ENCODE measurements around the gene AKAP13. TPM values are rescaled to one million over a fixed set of nuclear protein-coding genes. Genes with fewer than 3 reads are reported as not detected.

Gene AKAP13
- total and polyA plus RNA-seq, 5 experiments from 2014 or later, result 113 to 244 (median 131) TPM

DNA sequence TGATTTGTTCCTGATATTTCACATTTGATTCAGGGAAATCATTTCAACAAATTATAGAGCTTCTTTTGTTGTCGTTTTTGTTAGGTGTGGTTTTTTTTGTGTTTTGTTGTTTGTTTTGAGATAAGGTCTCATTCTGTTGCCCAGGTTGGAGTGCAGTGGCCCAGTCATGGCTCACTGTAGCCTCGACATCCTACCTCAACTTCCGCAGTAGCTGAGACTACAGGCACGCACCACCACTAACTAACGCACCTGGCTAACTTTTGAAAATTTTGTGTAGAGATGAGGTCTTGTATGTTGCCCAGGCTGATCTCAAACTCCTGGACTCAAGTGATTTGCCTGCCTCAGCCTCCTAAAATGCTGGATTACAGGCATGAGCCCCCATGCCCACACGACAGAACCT, 177.0 kb downstream of the AKAP13 start:
- ATAC-seq, result no peak
- H3K27ac Mint-ChIP-seq, result peak overlapping the region in 1 of 10 donors; percentile 40

DNA sequence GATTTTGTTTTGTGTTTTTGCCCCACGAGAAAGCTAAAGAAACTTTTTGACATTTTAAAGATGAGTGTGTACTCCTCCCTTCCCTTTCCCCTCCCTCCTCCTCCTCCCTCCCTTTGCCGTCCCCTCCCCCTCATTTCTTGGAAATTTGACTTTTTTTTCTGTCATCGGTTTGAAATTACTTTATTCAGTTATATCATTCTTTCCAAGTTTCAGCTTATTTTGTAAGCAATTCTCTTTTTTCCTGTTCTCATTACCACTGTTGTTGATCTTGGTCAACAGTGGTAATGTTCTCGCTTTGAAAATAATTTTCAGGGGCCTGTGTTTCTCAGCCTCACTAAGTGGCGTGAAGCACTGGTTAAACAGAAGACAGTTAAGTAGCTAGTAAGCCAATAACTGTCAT, 178.4 kb downstream of the AKAP13 start:
- ATAC-seq, result no peak
- no peaks in the 10 kb centered on the region for H3K9me3 Mint-ChIP-seq
- H3K36me3 Mint-ChIP-seq, result peaks cover 0 to 41% (median 5%) of the 10 kb centered on the region in 3 donors
- H3K27ac Mint-ChIP-seq, result peak overlapping the region in 1 of 10 donors; percentile 43
- no peak for DNase-seq
- no peak overlapping the region for H3K4me3 Mint-ChIP-seq
- POLR2A ChIA-PET, result interaction anchor here (1.6 kb wide), 1 partner anchor 23 kb away, joined by 5 read pairs; no protein-coding TSS in a partner anchor
- no peaks in the 10 kb centered on the region for H3K27me3 Mint-ChIP-seq
- peaks cover 15 to 66% (median 50%) of the 10 kb centered on the region in 4 donors for H3K4me1 Mint-ChIP-seq

More for the DNA sequence above, 177.0 kb downstream of the AKAP13 start:
- H3K4me1 Mint-ChIP-seq, result peaks cover 13 to 57% (median 46%) of the 10 kb centered on the region in 4 donors
- no peak overlapping the region for H3K4me3 Mint-ChIP-seq
- no peak for DNase-seq
- no peaks in the 10 kb centered on the region for H3K9me3 Mint-ChIP-seq
- H3K27me3 Mint-ChIP-seq, result no peaks in the 10 kb centered on the region
- H3K36me3 Mint-ChIP-seq, result peaks cover 0 to 40% (median 2%) of the 10 kb centered on the region in 3 donors
- POLR2A ChIA-PET, result no interaction called here

DNA sequence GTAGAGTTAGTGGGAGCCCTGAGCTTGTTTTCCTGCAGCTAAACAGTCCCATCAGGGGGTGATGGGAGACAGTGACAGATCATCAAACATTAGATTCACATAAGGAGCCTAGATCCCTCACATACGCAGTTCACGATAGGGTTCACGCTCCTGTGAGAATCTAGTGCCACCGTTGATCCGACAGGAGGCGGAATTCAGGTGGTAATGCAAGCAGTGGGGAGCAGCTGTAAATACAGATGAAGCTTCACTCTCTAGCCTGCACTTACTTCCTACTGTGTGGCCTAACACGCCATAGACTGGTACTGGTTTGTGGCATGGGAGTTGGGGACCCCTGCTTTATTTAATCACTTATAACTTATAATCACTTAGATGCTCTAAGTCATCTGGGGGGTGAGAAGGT, 179.1 kb downstream of the AKAP13 start:
- Mint-ChIP-seq H3K36me3 (peaks cover 0 to 39% (median 5%) of the 10 kb centered on the region in 3 donors), H3K27me3 (no peaks in the 10 kb centered on the region), H3K4me3 (no peak overlapping the region), H3K4me1 (peaks cover 15 to 61% (median 48%) of the 10 kb centered on the region in 4 donors), H3K9me3 (no peaks in the 10 kb centered on the region), H3K27ac (peak overlapping the region in 1 of 10 donors; percentile 8)
- no peak for ATAC-seq
- no peak for DNase-seq
- POLR2A ChIA-PET, result interaction anchor here (0.6 to 1.6 kb wide), 2 partner anchors 23 to 52 kb away, joined by 3 to 5 read pairs; no protein-coding TSS in a partner anchor

DNA sequence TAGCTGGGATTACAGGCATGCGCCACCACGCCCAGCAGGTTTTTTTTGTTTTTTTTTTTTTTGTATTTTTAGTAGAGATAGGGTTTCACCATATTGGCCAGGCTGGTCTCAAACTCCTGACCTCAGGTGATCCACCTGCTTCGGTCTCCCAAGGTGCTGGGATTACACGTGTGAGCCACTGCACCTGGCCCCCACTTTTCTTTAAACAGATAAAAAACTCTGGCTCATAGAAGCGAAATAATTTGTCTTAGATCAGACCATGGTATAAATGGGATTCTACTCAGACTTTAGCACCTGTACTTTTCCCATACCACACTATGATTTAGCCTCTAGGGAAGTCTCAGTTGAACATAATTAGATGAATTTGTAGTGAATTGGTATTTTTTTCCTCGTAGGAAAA, 182.4 kb downstream of the AKAP13 start:
- Mint-ChIP-seq H3K27ac (no peak overlapping the region), H3K27me3 (no peaks in the 10 kb centered on the region), H3K4me3 (no peak overlapping the region), H3K36me3 (peaks cover 0 to 31% (median 4%) of the 10 kb centered on the region in 3 donors), H3K9me3 (no peaks in the 10 kb centered on the region), H3K4me1 (peaks cover 9 to 38% (median 29%) of the 10 kb centered on the region in 4 donors)
- DNase-seq (no peak), ATAC-seq (no peak)
- POLR2A ChIA-PET, result interaction anchor here (0.7 kb wide), 1 partner anchor 118 kb away, joined by 3 read pairs; no protein-coding TSS in a partner anchor

DNA sequence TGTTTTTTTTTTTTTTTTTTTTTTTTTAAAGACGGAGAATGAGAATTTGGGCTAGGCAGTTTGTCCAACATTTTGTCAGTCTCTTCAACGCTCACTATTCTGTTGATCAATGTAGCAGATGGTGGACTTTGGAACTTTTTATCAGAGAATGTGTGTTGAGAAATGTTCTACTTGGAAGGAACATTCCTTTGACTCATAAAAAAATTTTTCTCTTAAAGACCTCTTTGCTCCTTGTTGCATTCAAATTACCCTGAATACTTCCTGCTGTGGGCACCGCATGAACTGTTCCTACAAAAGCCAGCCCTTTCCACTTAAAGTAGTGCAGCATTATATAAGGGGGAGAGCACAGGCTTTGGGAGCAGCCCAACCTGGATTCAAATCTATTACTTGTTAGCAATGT, 182.9 kb downstream of the AKAP13 start:
- no peaks in the 10 kb centered on the region for H3K27me3 Mint-ChIP-seq
- peaks cover 11 to 37% (median 29%) of the 10 kb centered on the region in 4 donors for H3K4me1 Mint-ChIP-seq
- peak overlapping the region in 1 of 10 donors; percentile 8 for H3K27ac Mint-ChIP-seq
- DNase-seq (no peak), ATAC-seq (no peak)
- peaks cover 0 to 29% (median 2%) of the 10 kb centered on the region in 3 donors for H3K36me3 Mint-ChIP-seq
- H3K4me3 Mint-ChIP-seq, result no peak overlapping the region
- POLR2A ChIA-PET, result no interaction called here
- no peaks in the 10 kb centered on the region for H3K9me3 Mint-ChIP-seq

DNA sequence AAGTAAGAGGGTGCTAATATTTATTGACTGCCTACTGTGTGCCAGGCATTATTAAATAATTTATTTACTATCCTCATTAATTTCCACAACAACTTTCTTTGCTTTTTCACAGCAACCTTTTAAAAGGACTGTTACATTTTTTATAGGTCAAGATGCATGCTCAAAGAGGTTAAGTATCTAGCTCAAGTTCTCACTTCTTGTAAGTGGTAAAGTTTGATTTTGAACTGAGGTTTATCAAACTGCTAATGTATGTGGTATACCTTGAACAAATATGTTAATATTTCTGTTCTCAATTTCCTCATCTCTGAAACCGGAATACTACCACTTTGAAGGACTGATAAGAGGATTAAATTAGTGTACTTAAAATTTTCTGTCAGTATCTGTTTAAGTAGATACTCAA, 183.3 kb downstream of the AKAP13 start:
- ATAC-seq (no peak), DNase-seq (no peak)
- POLR2A ChIA-PET, result no interaction called here
- Mint-ChIP-seq H3K36me3 (peaks cover 0 to 27% (median 2%) of the 10 kb centered on the region in 3 donors), H3K9me3 (no peaks in the 10 kb centered on the region), H3K4me1 (peaks cover 14 to 37% (median 29%) of the 10 kb centered on the region in 4 donors), H3K27me3 (no peaks in the 10 kb centered on the region), H3K27ac (no peak overlapping the region), H3K4me3 (no peak overlapping the region)

DNA sequence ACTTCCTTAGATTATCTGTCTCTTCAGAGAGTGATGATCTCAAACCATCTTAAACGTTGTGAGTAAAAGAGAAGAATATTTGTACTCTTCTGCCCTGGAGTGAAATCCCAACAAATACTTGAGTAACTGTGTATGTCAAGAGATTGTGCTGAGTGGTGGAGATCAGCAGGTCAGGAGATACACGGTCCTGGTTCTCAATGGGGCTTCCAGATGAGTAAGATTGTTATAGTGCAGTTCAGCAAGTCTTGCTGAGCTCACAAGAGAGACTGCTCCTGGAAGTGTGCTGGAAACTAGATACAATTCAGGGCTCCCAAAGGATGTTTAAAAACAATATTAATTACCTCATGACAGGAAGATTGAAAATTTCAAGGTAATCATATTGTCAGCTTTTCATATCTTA, 184.3 kb downstream of the AKAP13 start:
- no peak for ATAC-seq
- peaks cover 0 to 29% (median 4%) of the 10 kb centered on the region in 3 donors for H3K36me3 Mint-ChIP-seq
- no peaks in the 10 kb centered on the region for H3K27me3 Mint-ChIP-seq
- POLR2A ChIA-PET, result no interaction called here
- DNase-seq, result no peak
- H3K27ac Mint-ChIP-seq, result peak overlapping the region in 1 of 10 donors; percentile 22
- no peak overlapping the region for H3K4me3 Mint-ChIP-seq
- no peaks in the 10 kb centered on the region for H3K9me3 Mint-ChIP-seq
- H3K4me1 Mint-ChIP-seq, result peaks cover 19 to 38% (median 31%) of the 10 kb centered on the region in 4 donors

DNA sequence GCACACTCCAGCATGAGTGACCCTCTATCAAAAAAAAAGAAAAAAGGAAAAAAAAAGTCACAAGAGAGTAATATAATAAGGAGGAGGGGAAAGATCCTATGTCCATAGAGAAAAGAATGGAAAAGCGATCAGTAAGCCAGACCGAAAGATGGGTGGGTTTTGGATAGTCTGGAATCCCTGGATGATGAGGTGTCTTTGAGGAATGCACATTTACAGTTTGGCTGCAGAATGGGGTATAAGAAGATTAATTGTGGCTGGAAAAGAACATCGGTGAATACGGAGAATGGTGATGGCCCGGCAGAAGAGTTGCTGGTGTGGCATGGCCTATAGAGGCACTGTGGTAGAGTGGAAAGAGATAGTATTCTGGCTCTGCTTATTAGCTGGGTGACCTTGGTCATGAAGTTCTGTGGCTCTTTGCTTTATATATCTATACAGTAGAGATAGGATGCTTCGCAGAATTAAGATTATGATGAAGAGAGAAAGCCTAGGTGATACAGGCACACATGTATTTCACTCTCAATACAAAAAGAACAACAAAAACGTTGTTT, 187.9 kb downstream of the AKAP13 start:
- H3K36me3 Mint-ChIP-seq, result peaks cover 0 to 19% (median 2%) of the 10 kb centered on the region in 3 donors
- POLR2A ChIA-PET, result no interaction called here

DNA sequence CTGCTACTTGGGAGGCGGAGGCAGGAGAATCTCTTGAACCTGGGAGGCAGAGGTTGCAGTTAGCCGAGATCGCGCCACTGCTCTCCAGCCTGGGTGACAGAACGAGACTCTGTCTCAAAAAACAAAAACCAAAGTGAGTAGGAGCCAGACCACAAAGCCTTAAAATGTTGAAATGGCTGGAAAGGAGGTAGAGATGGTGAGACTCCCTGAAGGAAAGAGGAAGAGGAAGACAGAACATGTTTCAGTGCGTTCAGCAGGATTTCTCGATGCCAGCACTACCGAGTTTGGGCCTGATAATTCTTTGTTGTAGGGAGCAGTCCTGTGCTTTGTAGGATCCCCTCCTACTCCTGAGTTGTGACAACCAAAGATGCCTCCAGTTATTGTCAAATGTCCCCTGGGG, 189.9 kb downstream of the AKAP13 start:
- DNase-seq, result no peak
- Mint-ChIP-seq H3K36me3 (peaks cover 0 to 17% (median 2%) of the 10 kb centered on the region in 3 donors), H3K27ac (peak overlapping the region in 7 of 10 donors; percentile 21 to 72 (median 63)), H3K27me3 (no peaks in the 10 kb centered on the region), H3K9me3 (no peaks in the 10 kb centered on the region), H3K4me1 (peaks cover 27 to 49% (median 41%) of the 10 kb centered on the region in 4 donors), H3K4me3 (no peak overlapping the region)
- no peak for ATAC-seq
- POLR2A ChIA-PET, result no interaction called here

More for the DNA sequence above, 187.9 kb downstream of the AKAP13 start:
- Mint-ChIP-seq H3K9me3 (no peaks in the 10 kb centered on the region), H3K27me3 (no peaks in the 10 kb centered on the region), H3K27ac (peak overlapping the region in 3 of 10 donors; percentile 13 to 90 (median 65)), H3K4me3 (no peak overlapping the region), H3K4me1 (peaks cover 30 to 55% (median 47%) of the 10 kb centered on the region in 4 donors)
- DNase-seq (no peak), ATAC-seq (no peak)

DNA sequence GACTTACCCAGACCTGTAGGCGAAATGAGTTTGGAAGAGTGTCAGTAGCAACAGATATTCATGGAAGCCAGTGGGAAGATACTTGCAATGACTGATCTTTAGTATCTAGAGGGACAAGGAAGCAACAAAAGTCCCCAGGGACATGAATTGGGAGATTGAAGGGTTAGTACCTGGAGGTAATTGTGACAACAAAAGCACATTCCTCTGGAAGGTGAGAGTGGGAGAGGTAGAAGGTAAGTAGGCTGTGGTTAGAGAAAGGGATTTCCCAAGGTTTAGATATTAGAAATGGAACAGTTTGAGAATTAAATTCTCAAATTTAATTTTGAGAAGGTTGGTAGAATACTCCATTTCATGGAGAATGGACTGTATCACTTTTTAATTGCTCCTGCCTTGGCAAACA, 191.4 kb downstream of the AKAP13 start:
- Mint-ChIP-seq H3K9me3 (no peaks in the 10 kb centered on the region), H3K4me1 (peaks cover 25 to 45% (median 37%) of the 10 kb centered on the region in 4 donors), H3K27ac (peak overlapping the region in 7 of 10 donors; percentile 5 to 62 (median 45)), H3K27me3 (no peaks in the 10 kb centered on the region), H3K36me3 (peaks cover 0 to 28% (median 2%) of the 10 kb centered on the region in 3 donors), H3K4me3 (no peak overlapping the region)
- POLR2A ChIA-PET, result no interaction called here
- no peak for ATAC-seq
- DNase-seq, result no peak

DNA sequence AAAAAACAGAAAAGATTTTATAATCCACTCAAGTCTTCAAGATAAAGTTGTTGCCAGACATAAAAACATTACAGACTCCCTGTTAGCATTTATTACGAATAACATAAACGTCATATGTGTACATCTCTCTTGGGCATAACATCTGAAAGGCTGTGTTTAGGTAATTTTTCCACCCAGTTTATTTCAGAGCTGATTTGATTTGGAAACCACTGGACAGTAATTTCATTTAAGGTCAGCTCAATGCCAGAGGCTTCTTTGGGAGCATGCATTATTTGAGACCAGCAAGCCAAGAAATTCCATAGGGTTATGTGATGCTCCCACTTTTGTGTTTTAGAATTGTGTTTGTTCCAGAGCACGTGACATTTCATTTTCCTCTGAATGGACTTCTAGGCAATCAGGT, 196.0 kb downstream of the AKAP13 start:
- no peaks in the 10 kb centered on the region for H3K27me3 Mint-ChIP-seq
- peak overlapping the region in 3 of 10 donors; percentile 17 to 59 (median 38) for H3K27ac Mint-ChIP-seq
- H3K9me3 Mint-ChIP-seq, result no peaks in the 10 kb centered on the region
- peaks cover 26 to 44% (median 34%) of the 10 kb centered on the region in 4 donors for H3K4me1 Mint-ChIP-seq
- POLR2A ChIA-PET, result interaction anchor here (0.5 kb wide), 1 partner anchor 900 kb away, joined by 3 read pairs; no protein-coding TSS in a partner anchor
- DNase-seq (no peak), ATAC-seq (no peak)
- peaks cover 0 to 59% (median 7%) of the 10 kb centered on the region in 3 donors for H3K36me3 Mint-ChIP-seq
- no peak overlapping the region for H3K4me3 Mint-ChIP-seq

DNA sequence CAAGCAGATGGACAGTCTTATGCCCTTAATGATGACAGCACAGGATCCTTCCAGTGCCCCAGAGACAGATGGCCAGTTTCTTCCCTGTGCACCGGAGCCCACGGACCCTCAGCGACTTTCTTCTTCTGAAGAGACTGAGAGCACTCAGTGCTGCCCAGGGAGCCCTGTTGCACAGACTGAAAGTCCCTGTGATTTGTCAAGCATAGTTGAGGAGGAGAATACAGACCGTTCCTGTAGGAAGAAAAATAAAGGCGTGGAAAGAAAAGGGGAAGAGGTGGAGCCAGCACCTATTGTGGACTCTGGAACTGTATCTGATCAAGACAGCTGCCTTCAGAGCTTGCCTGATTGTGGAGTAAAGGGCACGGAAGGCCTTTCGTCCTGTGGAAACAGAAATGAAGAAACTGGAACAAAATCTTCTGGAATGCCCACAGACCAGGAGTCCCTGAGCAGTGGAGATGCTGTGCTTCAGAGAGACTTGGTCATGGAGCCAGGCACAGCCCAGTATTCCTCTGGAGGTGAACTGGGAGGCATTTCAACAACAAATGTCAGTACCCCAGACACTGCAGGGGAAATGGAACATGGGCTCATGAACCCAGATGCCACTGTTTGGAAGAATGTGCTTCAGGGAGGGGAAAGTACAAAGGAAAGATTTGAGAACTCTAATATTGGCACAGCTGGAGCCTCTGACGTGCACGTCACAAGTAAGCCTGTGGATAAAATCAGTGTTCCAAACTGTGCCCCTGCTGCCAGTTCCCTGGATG, 198.7 kb downstream of the AKAP13 start:
- POLR2A ChIA-PET, result no interaction called here

More for the DNA sequence above, 198.7 kb downstream of the AKAP13 start:
- Mint-ChIP-seq H3K4me1 (peaks cover 44 to 55% (median 50%) of the 10 kb centered on the region in 4 donors), H3K4me3 (peak overlapping the region in 2 of 10 donors; percentile 14 to 34), H3K9me3 (no peaks in the 10 kb centered on the region), H3K36me3 (peaks cover 0 to 67% (median 7%) of the 10 kb centered on the region in 3 donors), H3K27ac (peak overlapping the region; percentile 71 to 98 (median 92)), H3K27me3 (no peaks in the 10 kb centered on the region)
- no peak for ATAC-seq
- DNase-seq, result no peak
